ENCODE data around the gene SIM2.

SIM2 gene

GRCh38 chr21:36747041-36747814, 48.3 kb downstream of the SIM2 start:
- peak overlapping the region; percentile 49; the same call in 1 of the 2 replicates for H3K9ac ChIP-seq (ENCODE audit: low read depth, low read length)

GRCh38 chr21:36747815-36748383, 49.0 kb downstream of the SIM2 start:
- no peaks in the 10 kb centered on the region for H3K9me3 ChIP-seq (ENCODE audit: insufficient read depth, low read depth, low read length)
- no peaks in the 10 kb centered on the region for H3K36me3 ChIP-seq (ENCODE audit: insufficient read depth, low read length)
- peak overlapping the region; percentile 53 for H3K4me3 ChIP-seq (ENCODE audit: low read length)
- H3K27me3 ChIP-seq (ENCODE audit: insufficient read depth, low read length): peaks cover 33% of the 10 kb centered on the region
- peaks cover 51% of the 10 kb centered on the region for H3K4me1 ChIP-seq (ENCODE audit: insufficient read depth, low read length)
- under 1% methylated on average over 80 of the region's 80 CpGs for WGBS
- no peak overlapping the region for H3K27ac ChIP-seq (ENCODE audit: low read depth, low read length)
- H3K9ac ChIP-seq (ENCODE audit: low read depth, low read length): peak overlapping the region; percentile 62

More at GRCh38 chr21:36747041-36747814, 48.3 kb downstream of the SIM2 start:
- H3K9me3 ChIP-seq (ENCODE audit: insufficient read depth, low read depth, low read length): no peaks in the 10 kb centered on the region
- 4% methylated on average over 58 of the region's 62 CpGs for WGBS
- H3K27me3 ChIP-seq (ENCODE audit: insufficient read depth, low read length): peaks cover 33% of the 10 kb centered on the region
- H3K4me3 ChIP-seq (ENCODE audit: low read length): peak overlapping the region; percentile 43
- H3K36me3 ChIP-seq (ENCODE audit: insufficient read depth, low read length): no peaks in the 10 kb centered on the region
- no peak overlapping the region for H3K27ac ChIP-seq (ENCODE audit: low read depth, low read length)
- H3K4me1 ChIP-seq (ENCODE audit: insufficient read depth, low read length): peaks cover 45% of the 10 kb centered on the region

GRCh38 chr21:36749935-36750575, 51.1 kb downstream of the SIM2 start:
- WGBS: 14% methylated on average over 9 of the region's 14 CpGs
- H3K27me3 ChIP-seq (ENCODE audit: insufficient read depth, low read length): peaks cover 33% of the 10 kb centered on the region
- no peaks in the 10 kb centered on the region for H3K36me3 ChIP-seq (ENCODE audit: insufficient read depth, low read length)
- no peaks in the 10 kb centered on the region for H3K9me3 ChIP-seq (ENCODE audit: insufficient read depth, low read depth, low read length)
- H3K27ac ChIP-seq (ENCODE audit: low read depth, low read length): peak overlapping the region; percentile 77
- peaks cover 55% of the 10 kb centered on the region for H3K4me1 ChIP-seq (ENCODE audit: insufficient read depth, low read length)
- H3K4me3 ChIP-seq (ENCODE audit: low read length): peak overlapping the region; percentile 26
- H3K9ac ChIP-seq (ENCODE audit: low read depth, low read length): peak overlapping the region; percentile 74

DNA sequence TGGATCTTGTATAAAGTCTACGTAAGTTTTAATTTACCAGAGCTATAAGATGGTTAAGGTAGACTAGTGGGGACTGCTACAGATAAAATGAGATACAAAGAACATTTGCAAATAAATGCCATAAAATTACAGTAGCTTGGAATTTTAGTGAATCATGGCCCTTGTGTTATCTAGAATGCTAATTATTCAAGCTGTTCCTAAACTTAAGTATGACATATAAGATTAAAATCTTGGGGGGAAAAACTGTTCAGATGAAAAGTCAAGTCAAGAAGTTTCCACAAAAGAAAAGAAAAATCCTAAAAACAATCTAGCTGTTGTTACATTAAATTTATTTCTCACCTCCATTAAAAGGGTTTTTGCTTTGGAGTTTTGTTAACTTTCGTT, 51.7 kb downstream of the SIM2 start:
- Histone ChIP-seq H3K36me3 (ENCODE audit: insufficient read depth, low read length) (no peaks in the 10 kb centered on the region), H3K4me1 (ENCODE audit: insufficient read depth, low read length) (peaks cover 55% of the 10 kb centered on the region), H3K27ac (ENCODE audit: low read depth, low read length) (peak overlapping the region; percentile 77), H3K4me3 (ENCODE audit: low read length) (peak overlapping the region; percentile 26), H3K9me3 (ENCODE audit: insufficient read depth, low read depth, low read length) (no peaks in the 10 kb centered on the region), H3K27me3 (ENCODE audit: insufficient read depth, low read length) (peaks cover 32% of the 10 kb centered on the region), H3K9ac (ENCODE audit: low read depth, low read length) (peak overlapping the region; percentile 74; the same call in 1 of the 2 replicates)
- WGBS: 20% methylated on average over 1 of the region's 2 CpGs

- Histone ChIP-seq H3K4me3 (ENCODE audit: low read length) (no peak overlapping the region), H3K27ac (ENCODE audit: low read depth, low read length) (peak overlapping the region; percentile 77), H3K36me3 (ENCODE audit: insufficient read depth, low read length) (no peaks in the 10 kb centered on the region), H3K4me1 (ENCODE audit: insufficient read depth, low read length) (peaks cover 56% of the 10 kb centered on the region), H3K9me3 (ENCODE audit: insufficient read depth, low read depth, low read length) (no peaks in the 10 kb centered on the region), H3K27me3 (ENCODE audit: insufficient read depth, low read length) (peaks cover 26% of the 10 kb centered on the region), H3K9ac (ENCODE audit: low read depth, low read length) (peak overlapping the region; percentile 62)
- WGBS: 49% methylated on average over 10 of the region's 10 CpGs
These were observed 52.5 kb downstream of the SIM2 start for GRCh38 chr21:36751383-36751782.

GRCh38 chr21:36753556-36753955, 54.6 kb downstream of the SIM2 start:
- H3K4me3 ChIP-seq (ENCODE audit: low read length): no peak overlapping the region
- WGBS: 91% methylated on average over 2 of the region's 3 CpGs
- H3K9me3 ChIP-seq (ENCODE audit: insufficient read depth, low read depth, low read length): no peaks in the 10 kb centered on the region
- H3K9ac ChIP-seq (ENCODE audit: low read depth, low read length): no peak overlapping the region
- no peaks in the 10 kb centered on the region for H3K36me3 ChIP-seq (ENCODE audit: insufficient read depth, low read length)
- H3K27me3 ChIP-seq (ENCODE audit: insufficient read depth, low read length): peaks cover 9% of the 10 kb centered on the region
- peaks cover 59% of the 10 kb centered on the region for H3K4me1 ChIP-seq (ENCODE audit: insufficient read depth, low read length)
- H3K27ac ChIP-seq (ENCODE audit: low read depth, low read length): no peak overlapping the region

DNA sequence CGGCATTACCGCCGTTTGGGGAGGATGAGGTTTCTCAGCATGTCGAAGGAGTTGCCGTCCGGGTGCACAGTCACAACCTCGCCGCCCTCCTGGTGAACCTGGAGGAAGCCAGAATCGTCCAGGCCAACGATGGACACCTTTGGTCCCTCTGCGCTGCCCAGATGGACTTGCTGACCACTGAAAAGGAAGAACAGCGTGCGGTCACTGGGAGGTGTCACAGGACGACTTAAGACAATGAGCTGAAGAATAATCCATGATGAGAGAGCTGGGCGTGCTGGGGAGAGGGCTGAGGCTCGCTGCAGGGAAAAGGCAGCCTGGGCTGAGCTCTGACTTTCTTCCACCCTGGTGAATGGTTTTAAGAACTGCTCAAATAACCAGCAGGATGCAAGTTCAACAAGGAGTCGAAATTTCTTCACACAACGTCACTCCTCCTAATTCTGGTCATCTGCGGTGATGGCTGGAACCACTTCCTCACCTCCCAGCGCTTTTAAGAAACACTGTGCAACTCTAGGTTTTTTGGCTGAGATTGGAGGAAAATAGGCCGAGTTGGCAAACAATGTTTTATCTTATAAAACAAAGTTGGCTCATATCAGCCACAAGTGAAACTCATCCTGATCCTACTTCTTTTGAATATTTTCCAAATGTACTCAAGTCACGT, 55.5 kb downstream of the SIM2 start:
- Histone ChIP-seq H3K27me3 (ENCODE audit: insufficient read depth, low read length) (peaks cover under 1% of the 10 kb centered on the region), H3K9ac (ENCODE audit: low read depth, low read length) (no peak overlapping the region), H3K4me3 (ENCODE audit: low read length) (no peak overlapping the region), H3K27ac (ENCODE audit: low read depth, low read length) (no peak overlapping the region), H3K36me3 (ENCODE audit: insufficient read depth, low read length) (no peaks in the 10 kb centered on the region), H3K9me3 (ENCODE audit: insufficient read depth, low read depth, low read length) (no peaks in the 10 kb centered on the region), H3K4me1 (ENCODE audit: insufficient read depth, low read length) (peaks cover 51% of the 10 kb centered on the region)
- WGBS: 93% methylated on average over 22 of the region's 22 CpGs

- Histone ChIP-seq H3K36me3 (ENCODE audit: insufficient read depth, low read length) (no peaks in the 10 kb centered on the region), H3K27me3 (ENCODE audit: insufficient read depth, low read length) (no peaks in the 10 kb centered on the region), H3K4me3 (ENCODE audit: low read length) (no peak overlapping the region), H3K4me1 (ENCODE audit: insufficient read depth, low read length) (peaks cover 32% of the 10 kb centered on the region), H3K9me3 (ENCODE audit: insufficient read depth, low read depth, low read length) (no peaks in the 10 kb centered on the region), H3K9ac (ENCODE audit: low read depth, low read length) (no peak overlapping the region), H3K27ac (ENCODE audit: low read depth, low read length) (no peak overlapping the region)
- WGBS: 90% methylated on average over 7 of the region's 7 CpGs
These were observed 57.6 kb downstream of the SIM2 start for GRCh38 chr21:36756527-36756926.

DNA sequence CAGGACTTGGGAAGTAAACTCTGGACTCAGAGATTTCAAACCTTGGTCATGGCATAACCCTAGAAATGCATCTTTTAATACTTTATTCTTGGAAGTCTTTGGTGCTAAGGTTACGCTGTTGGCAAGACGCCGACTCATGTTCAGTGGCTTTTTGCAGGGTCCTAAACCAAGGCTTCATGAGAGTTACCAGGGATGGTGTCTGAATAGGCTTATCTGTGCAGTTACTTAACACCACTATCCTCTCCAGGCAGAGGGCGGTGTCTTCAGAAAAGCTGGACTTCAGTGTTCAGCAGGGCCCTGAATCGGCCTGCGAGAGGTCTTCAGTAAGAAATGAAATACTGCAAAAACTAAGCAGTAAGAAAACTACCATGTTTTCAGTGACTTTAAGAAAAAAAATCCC, 58.3 kb downstream of the SIM2 start:
- Histone ChIP-seq H3K36me3 (ENCODE audit: insufficient read depth, low read length) (no peaks in the 10 kb centered on the region), H3K4me3 (ENCODE audit: low read length) (no peak overlapping the region), H3K27me3 (ENCODE audit: insufficient read depth, low read length) (no peaks in the 10 kb centered on the region), H3K27ac (ENCODE audit: low read depth, low read length) (no peak overlapping the region), H3K4me1 (ENCODE audit: insufficient read depth, low read length) (peaks cover 25% of the 10 kb centered on the region), H3K9me3 (ENCODE audit: insufficient read depth, low read depth, low read length) (no peaks in the 10 kb centered on the region), H3K9ac (ENCODE audit: low read depth, low read length) (peak overlapping the region; percentile 29; the same call in 1 of the 2 replicates)
- 85% methylated on average over 6 of the region's 6 CpGs for WGBS

DNA sequence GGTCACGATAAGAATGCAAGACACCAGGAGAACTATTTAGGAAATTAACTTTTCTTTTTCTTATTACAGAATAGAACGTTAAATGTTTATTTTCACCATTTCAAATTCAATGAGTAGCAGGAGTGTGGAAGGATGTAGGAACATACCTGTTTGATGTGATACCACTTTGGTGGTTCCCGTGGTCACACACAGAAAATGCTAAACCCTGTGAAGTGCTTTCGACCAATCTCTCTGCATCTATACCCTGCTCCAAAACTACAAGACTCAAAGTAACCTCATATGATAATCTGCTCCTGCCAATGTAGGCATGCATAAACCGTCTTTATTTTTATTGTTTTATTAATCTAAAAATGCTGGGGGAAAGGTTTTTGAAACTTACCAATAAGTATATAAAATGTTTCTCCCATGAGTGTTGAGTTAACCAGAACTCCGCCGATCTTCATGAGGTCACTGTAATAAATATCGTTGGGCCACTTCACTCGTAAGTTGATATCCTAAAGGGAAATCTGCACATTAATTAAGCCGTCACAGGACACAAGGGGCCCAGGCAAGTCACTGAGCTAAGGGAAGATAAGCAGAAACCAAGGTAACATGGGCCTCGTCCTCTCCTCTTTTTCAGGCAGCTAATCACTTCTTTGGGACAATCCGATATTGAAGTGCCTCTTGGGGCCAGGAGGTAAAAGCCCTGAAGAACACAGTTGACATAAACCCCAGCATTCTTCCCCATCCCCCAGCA, 60.6 kb downstream of the SIM2 start:
- Histone ChIP-seq H3K27ac (ENCODE audit: low read depth, low read length) (no peak overlapping the region), H3K4me1 (ENCODE audit: insufficient read depth, low read length) (peaks cover 15% of the 10 kb centered on the region; the same call in 1 of the 2 replicates), H3K36me3 (ENCODE audit: insufficient read depth, low read length) (no peaks in the 10 kb centered on the region), H3K27me3 (ENCODE audit: insufficient read depth, low read length) (no peaks in the 10 kb centered on the region), H3K4me3 (ENCODE audit: low read length) (no peak overlapping the region), H3K9me3 (ENCODE audit: insufficient read depth, low read depth, low read length) (no peaks in the 10 kb centered on the region), H3K9ac (ENCODE audit: low read depth, low read length) (no peak overlapping the region)
- 82% methylated on average over 10 of the region's 12 CpGs for WGBS
